GM23338 (cell line): ENCODE results near the gene FEV. TPM values are rescaled to one million over a fixed set of nuclear protein-coding genes. Genes with fewer than 3 reads are reported as not detected.

Experiments used
- ATAC-seq: fragments of 200-7000 bp; cut with Tn5 transposase; 3 replicates; pipeline ENCODE4 v1.9.1; 2020
- DNase-seq: peaks from one replicate; pipeline ENCODE4 v3.0.0-alpha.2; 2015; ENCODE audit warnings: low spot score
- H2AFZ ChIP-seq: fragments of 200-600 bp; sonication (generic); 2 replicates; pipeline ENCODE4 v1.8.0; 2016; ENCODE audit warnings: antibody characterized with exemption, mild to moderate bottlenecking, moderate library complexity
- H3F3A ChIP-seq: fragments of 200-600 bp; sonication (generic); replicated peaks from 2 replicates; pipeline ENCODE4 v1.8.0; 2017; ENCODE audit warnings: antibody characterized with exemption, mixed run types, low read depth
- H3K27ac ChIP-seq: fragments of 200-600 bp; sonication (generic); 2 replicates; pipeline ENCODE4 v1.6.1; 2016; ENCODE audit warnings: low read depth
- H3K27me3 ChIP-seq: fragments of 200-600 bp; sonication (generic); 2 replicates; pipeline ENCODE4 v1.8.0; 2016; ENCODE audit warnings: mild to moderate bottlenecking, mixed run types, moderate library complexity; ENCODE audit not compliant: insufficient read depth
- H3K36me3 ChIP-seq: fragments of 200-600 bp; sonication (generic); 2 replicates; pipeline ENCODE4 v1.8.0; 2016; ENCODE audit warnings: mild to moderate bottlenecking; ENCODE audit not compliant: insufficient read depth
- H3K4me1 ChIP-seq: fragments of 200-600 bp; sonication (generic); 2 replicates; pipeline ENCODE4 v1.8.0; 2016; ENCODE audit warnings: mild to moderate bottlenecking, moderate library complexity; ENCODE audit not compliant: insufficient read depth
- H3K4me2 ChIP-seq: fragments of 200-600 bp; sonication (generic); 2 replicates; pipeline ENCODE4 v1.7.1; 2017; ENCODE audit warnings: mixed run types
- H3K4me3 ChIP-seq: fragments of 200-600 bp; sonication (generic); 2 replicates; pipeline ENCODE4 v1.6.1; 2016; ENCODE audit warnings: mixed run types
- H3K79me2 ChIP-seq: fragments of 200-600 bp; sonication (generic); replicated peaks from 2 replicates; pipeline ENCODE4 v1.8.0; 2017; ENCODE audit warnings: mild to moderate bottlenecking; ENCODE audit not compliant: insufficient read depth
- H3K9me2 ChIP-seq: fragments of 200-600 bp; sonication (generic); 2 replicates; pipeline ENCODE4 v1.8.0; 2017; ENCODE audit not compliant: insufficient read depth
- H4K20me1 ChIP-seq: fragments of 200-600 bp; sonication (generic); replicated peaks from 2 replicates; pipeline ENCODE4 v1.8.0; 2017; ENCODE audit warnings: mild to moderate bottlenecking; ENCODE audit not compliant: insufficient read depth
- H3K27ac Mint-ChIP-seq: 2 replicates; pipeline ENCODE4 v1.8.0; 2020; ENCODE audit warnings: inconsistent platforms, mild to moderate bottlenecking, moderate library complexity, mixed read lengths
- H3K27me3 Mint-ChIP-seq: 3 replicates; pipeline ENCODE4 v1.8.0; 2022; ENCODE audit warnings: low read depth, mild to moderate bottlenecking, moderate library complexity, mixed read lengths, inconsistent platforms; ENCODE audit not compliant: insufficient read depth, poor library complexity
- H3K36me3 Mint-ChIP-seq: 3 replicates; pipeline ENCODE4 v1.8.0; 2021; ENCODE audit warnings: low read depth, mild to moderate bottlenecking, inconsistent platforms, moderate library complexity, mixed read lengths
- H3K4me1 Mint-ChIP-seq: 3 replicates; pipeline ENCODE4 v1.8.0; 2020; ENCODE audit warnings: mild to moderate bottlenecking, inconsistent platforms, mixed read lengths
- H3K4me3 Mint-ChIP-seq: 3 replicates; pipeline ENCODE4 v1.8.0; 2021; ENCODE audit warnings: moderate library complexity, mild to moderate bottlenecking, inconsistent platforms, mixed read lengths
- H3K9me3 Mint-ChIP-seq: 3 replicates; pipeline ENCODE4 v1.8.0; 2020; ENCODE audit warnings: moderate library complexity, mild to moderate bottlenecking, inconsistent platforms, mixed read lengths
- CREB1 ChIP-seq: fragments of 250-450 bp; sonication (Bioruptor Pico); IDR thresholded peaks from 2 replicates; pipeline ENCODE4 v1.5.0; 2020; ENCODE audit warnings: low read depth, mild to moderate bottlenecking, moderate library complexity
- ETS1 ChIP-seq: IDR thresholded peaks from 2 replicates; pipeline ENCODE4 v1.6.1; 2016; ENCODE audit warnings: antibody characterized with exemption
- EZH2 ChIP-seq: fragments of 200-600 bp; sonication (generic); IDR thresholded peaks from one replicate; pipeline ENCODE4 v1.8.0; 2017; ENCODE audit warnings: antibody characterized with exemption, mild to moderate bottlenecking, low read depth; ENCODE audit not compliant: unreplicated experiment
- EZH2phosphoT487 ChIP-seq: fragments of 200-600 bp; sonication (generic); IDR thresholded peaks from one replicate; pipeline ENCODE4 v1.8.1; 2018; ENCODE audit warnings: antibody characterized with exemption; ENCODE audit not compliant: unreplicated experiment
- JUNB ChIP-seq: IDR thresholded peaks from one replicate; pipeline ENCODE4 v1.6.1; 2016; ENCODE audit warnings: antibody characterized with exemption; ENCODE audit not compliant: unreplicated experiment
- NANOG ChIP-seq: IDR thresholded peaks from 2 replicates; pipeline ENCODE4 v1.6.1; 2016; ENCODE audit warnings: antibody characterized with exemption, borderline replicate concordance
- POLR2AphosphoS5 ChIP-seq: IDR thresholded peaks from 2 replicates; pipeline ENCODE4 v1.6.1; 2016; ENCODE audit warnings: antibody characterized with exemption, low read depth
- STAT1 ChIP-seq: IDR thresholded peaks from one replicate; pipeline ENCODE4 v1.6.1; 2016; ENCODE audit warnings: antibody characterized with exemption; ENCODE audit not compliant: unreplicated experiment
- ZNF114 ChIP-seq: fragments of 250-450 bp; sonication (Bioruptor Pico); IDR thresholded peaks from 2 replicates; pipeline ENCODE4 v1.5.0; 2020; ENCODE audit warnings: mild to moderate bottlenecking, moderate library complexity
- ZNF331 ChIP-seq: fragments of 250-450 bp; sonication (Bioruptor Pico); IDR thresholded peaks from 2 replicates; pipeline ENCODE4 v1.5.0; 2020; ENCODE audit warnings: low read depth, mild to moderate bottlenecking, moderate library complexity
- polyA plus RNA-seq: library from polyadenylated mRNA; unstranded; fragments of >200 nt; fragmentation: Nextera tagmentation; extraction: Ambion mirVana; gene quantifications from 2 replicates; pipeline ENCODE4 v1.2.1, GENCODE V29; 2016
- total RNA-seq: library from RNA; depleted of rRNA; stranded (reverse); fragments of >200 nt; shearing (Covaris generic); gene quantifications from 2 replicates; pipeline ENCODE4 v1.2.3, GENCODE V29; 2014
- TF ChIP-seq, protein P1 (sequence below): fragments of 250-450 bp; sonication (Bioruptor Pico); IDR thresholded peaks from 2 replicates; pipeline ENCODE4 v1.5.0; 2020; ENCODE audit warnings: mild to moderate bottlenecking, moderate library complexity
- TF ChIP-seq, protein P2 (sequence below): IDR thresholded peaks from one replicate; pipeline ENCODE4 v1.6.1; 2018; ENCODE audit warnings: antibody characterized with exemption; ENCODE audit not compliant: unreplicated experiment
- TF ChIP-seq, protein P3 (sequence below), 2 experiments: fragments of 200-600 bp in 1 of 2; sonication (generic) in 1 of 2; conservative IDR thresholded peaks; 2 replicates each; pipeline versions ENCODE4 v1.5.1 to v1.6.1; 2016 to 2017; ENCODE audit warnings: antibody characterized with exemption in 2 of 2, low read depth in 2 of 2, mild to moderate bottlenecking in 2 of 2, moderate library complexity in 1 of 2

The FEV gene
- total and polyA plus RNA-seq, 2 experiments from 2014 or later = not detected

DNA sequence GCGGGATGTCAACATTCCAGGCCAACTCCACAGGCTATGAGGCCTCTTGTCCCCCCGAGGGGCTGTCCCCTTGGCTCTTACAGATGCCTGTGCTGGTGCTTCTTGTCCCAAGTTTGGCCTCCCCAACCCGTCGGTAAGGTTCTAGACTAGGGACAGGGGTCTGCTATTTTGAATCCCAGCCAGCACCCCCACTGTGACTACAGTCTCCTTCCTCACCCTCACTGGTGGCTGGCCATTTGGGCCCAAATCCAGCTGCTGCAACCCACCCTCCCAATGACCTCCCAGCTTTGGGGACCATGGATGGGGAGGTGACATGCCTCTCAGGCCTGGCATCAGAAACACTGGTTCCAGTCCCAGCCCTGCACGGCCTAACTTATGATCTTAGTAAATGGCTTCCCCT, 37.6 kb upstream of the FEV start:
- Histone ChIP-seq H3K36me3 (no peaks in the 10 kb centered on the region), H3K4me2 (no peak overlapping the region), H3K4me3 (no peak overlapping the region), H3F3A (no peaks in the 10 kb centered on the region), H3K79me2 (no peaks in the 10 kb centered on the region), H3K27ac (no peak overlapping the region), H3K4me1 (no peaks in the 10 kb centered on the region), H4K20me1 (no peaks in the 10 kb centered on the region), H3K27me3 (no peaks in the 10 kb centered on the region), H3K9me2 (no peaks in the 10 kb centered on the region), H2AFZ (no peak overlapping the region)
- Mint-ChIP-seq H3K27ac (no peak overlapping the region), H3K4me3 (no peak overlapping the region), H3K36me3 (no peaks in the 10 kb centered on the region), H3K27me3 (peaks cover 4% of the 10 kb centered on the region), H3K9me3 (no peaks in the 10 kb centered on the region), H3K4me1 (no peaks in the 10 kb centered on the region; the same call in 2 of the 3 replicates)
- TF ChIP-seq ETS1 = no peak
- TF ChIP-seq, protein P1, sequence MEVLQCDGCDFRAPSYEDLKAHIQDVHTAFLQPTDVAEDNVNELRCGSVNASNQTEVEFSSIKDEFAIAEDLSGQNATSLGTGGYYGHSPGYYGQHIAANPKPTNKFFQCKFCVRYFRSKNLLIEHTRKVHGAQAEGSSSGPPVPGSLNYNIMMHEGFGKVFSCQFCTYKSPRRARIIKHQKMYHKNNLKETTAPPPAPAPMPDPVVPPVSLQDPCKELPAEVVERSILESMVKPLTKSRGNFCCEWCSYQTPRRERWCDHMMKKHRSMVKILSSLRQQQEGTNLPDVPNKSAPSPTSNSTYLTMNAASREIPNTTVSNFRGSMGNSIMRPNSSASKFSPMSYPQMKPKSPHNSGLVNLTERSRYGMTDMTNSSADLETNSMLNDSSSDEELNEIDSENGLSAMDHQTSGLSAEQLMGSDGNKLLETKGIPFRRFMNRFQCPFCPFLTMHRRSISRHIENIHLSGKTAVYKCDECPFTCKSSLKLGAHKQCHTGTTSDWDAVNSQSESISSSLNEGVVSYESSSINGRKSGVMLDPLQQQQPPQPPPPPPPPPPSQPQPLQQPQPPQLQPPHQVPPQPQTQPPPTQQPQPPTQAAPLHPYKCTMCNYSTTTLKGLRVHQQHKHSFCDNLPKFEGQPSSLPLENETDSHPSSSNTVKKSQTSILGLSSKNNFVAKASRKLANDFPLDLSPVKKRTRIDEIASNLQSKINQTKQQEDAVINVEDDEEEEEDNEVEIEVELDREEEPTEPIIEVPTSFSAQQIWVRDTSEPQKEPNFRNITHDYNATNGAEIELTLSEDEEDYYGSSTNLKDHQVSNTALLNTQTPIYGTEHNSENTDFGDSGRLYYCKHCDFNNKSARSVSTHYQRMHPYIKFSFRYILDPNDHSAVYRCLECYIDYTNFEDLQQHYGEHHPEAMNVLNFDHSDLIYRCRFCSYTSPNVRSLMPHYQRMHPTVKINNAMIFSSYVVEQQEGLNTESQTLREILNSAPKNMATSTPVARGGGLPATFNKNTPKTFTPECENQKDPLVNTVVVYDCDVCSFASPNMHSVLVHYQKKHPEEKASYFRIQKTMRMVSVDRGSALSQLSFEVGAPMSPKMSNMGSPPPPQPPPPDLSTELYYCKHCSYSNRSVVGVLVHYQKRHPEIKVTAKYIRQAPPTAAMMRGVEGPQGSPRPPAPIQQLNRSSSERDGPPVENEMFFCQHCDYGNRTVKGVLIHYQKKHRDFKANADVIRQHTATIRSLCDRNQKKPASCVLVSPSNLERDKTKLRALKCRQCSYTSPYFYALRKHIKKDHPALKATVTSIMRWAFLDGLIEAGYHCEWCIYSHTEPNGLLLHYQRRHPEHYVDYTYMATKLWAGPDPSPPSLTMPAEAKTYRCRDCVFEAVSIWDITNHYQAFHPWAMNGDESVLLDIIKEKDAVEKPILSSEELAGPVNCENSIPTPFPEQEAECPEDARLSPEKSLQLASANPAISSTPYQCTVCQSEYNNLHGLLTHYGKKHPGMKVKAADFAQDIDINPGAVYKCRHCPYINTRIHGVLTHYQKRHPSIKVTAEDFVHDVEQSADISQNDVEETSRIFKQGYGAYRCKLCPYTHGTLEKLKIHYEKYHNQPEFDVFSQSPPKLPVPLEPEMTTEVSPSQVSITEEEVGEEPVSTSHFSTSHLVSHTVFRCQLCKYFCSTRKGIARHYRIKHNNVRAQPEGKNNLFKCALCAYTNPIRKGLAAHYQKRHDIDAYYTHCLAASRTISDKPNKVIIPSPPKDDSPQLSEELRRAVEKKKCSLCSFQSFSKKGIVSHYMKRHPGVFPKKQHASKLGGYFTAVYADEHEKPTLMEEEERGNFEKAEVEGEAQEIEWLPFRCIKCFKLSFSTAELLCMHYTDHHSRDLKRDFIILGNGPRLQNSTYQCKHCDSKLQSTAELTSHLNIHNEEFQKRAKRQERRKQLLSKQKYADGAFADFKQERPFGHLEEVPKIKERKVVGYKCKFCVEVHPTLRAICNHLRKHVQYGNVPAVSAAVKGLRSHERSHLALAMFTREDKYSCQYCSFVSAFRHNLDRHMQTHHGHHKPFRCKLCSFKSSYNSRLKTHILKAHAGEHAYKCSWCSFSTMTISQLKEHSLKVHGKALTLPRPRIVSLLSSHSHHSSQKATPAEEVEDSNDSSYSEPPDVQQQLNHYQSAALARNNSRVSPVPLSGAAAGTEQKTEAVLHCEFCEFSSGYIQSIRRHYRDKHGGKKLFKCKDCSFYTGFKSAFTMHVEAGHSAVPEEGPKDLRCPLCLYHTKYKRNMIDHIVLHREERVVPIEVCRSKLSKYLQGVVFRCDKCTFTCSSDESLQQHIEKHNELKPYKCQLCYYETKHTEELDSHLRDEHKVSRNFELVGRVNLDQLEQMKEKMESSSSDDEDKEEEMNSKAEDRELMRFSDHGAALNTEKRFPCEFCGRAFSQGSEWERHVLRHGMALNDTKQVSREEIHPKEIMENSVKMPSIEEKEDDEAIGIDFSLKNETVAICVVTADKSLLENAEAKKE (CRISPR knock-in tag) = no peak
- no peak for TF ChIP-seq CREB1 (CRISPR knock-in tag)
- no peak for TF ChIP-seq ZNF331 (CRISPR knock-in tag)
- no peak for TF ChIP-seq EZH2phosphoT487
- no peak for TF ChIP-seq STAT1
- no peak for TF ChIP-seq NANOG
- TF ChIP-seq, protein P2, sequence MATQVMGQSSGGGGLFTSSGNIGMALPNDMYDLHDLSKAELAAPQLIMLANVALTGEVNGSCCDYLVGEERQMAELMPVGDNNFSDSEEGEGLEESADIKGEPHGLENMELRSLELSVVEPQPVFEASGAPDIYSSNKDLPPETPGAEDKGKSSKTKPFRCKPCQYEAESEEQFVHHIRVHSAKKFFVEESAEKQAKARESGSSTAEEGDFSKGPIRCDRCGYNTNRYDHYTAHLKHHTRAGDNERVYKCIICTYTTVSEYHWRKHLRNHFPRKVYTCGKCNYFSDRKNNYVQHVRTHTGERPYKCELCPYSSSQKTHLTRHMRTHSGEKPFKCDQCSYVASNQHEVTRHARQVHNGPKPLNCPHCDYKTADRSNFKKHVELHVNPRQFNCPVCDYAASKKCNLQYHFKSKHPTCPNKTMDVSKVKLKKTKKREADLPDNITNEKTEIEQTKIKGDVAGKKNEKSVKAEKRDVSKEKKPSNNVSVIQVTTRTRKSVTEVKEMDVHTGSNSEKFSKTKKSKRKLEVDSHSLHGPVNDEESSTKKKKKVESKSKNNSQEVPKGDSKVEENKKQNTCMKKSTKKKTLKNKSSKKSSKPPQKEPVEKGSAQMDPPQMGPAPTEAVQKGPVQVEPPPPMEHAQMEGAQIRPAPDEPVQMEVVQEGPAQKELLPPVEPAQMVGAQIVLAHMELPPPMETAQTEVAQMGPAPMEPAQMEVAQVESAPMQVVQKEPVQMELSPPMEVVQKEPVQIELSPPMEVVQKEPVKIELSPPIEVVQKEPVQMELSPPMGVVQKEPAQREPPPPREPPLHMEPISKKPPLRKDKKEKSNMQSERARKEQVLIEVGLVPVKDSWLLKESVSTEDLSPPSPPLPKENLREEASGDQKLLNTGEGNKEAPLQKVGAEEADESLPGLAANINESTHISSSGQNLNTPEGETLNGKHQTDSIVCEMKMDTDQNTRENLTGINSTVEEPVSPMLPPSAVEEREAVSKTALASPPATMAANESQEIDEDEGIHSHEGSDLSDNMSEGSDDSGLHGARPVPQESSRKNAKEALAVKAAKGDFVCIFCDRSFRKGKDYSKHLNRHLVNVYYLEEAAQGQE = no peak
- TF ChIP-seq, protein P3, sequence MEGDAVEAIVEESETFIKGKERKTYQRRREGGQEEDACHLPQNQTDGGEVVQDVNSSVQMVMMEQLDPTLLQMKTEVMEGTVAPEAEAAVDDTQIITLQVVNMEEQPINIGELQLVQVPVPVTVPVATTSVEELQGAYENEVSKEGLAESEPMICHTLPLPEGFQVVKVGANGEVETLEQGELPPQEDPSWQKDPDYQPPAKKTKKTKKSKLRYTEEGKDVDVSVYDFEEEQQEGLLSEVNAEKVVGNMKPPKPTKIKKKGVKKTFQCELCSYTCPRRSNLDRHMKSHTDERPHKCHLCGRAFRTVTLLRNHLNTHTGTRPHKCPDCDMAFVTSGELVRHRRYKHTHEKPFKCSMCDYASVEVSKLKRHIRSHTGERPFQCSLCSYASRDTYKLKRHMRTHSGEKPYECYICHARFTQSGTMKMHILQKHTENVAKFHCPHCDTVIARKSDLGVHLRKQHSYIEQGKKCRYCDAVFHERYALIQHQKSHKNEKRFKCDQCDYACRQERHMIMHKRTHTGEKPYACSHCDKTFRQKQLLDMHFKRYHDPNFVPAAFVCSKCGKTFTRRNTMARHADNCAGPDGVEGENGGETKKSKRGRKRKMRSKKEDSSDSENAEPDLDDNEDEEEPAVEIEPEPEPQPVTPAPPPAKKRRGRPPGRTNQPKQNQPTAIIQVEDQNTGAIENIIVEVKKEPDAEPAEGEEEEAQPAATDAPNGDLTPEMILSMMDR (conservative IDR thresholded peaks at IDR 0.05; ENCODE audit: low read depth in 2 of 2) = no peak
- no peak for TF ChIP-seq POLR2AphosphoS5
- no peak for TF ChIP-seq JUNB
- TF ChIP-seq ZNF114 = no peak
- TF ChIP-seq EZH2 = no peak
- ATAC-seq (no peak), DNase-seq (no peak)
